ENCODE data around the gene CCDC71L.
"Not testable (repeated sequence)": the region's sequence is repeated elsewhere in the genome, so short reads cannot be mapped to it uniquely, and the experiment has no call there.

The CCDC71L gene

GRCh38 chr7:106660862-106661720 lies at the start of gene CCDC71L:
CCDC71L (minus strand) TSS chr7:106661158; CDS start chr7:106660896, 262 bp downstream.
- peak; percentile 93 for DNase-seq

- DNase-seq, result not testable (repeated sequence)
Measured at GRCh38 chr7:106709604-106710003, 48.6 kb upstream of the CCDC71L start.

- peak in 1 of 2 donors; percentile 6 for DNase-seq
Measured at GRCh38 chr7:106704000-106704840, 43.3 kb upstream of the CCDC71L start.

DNA sequence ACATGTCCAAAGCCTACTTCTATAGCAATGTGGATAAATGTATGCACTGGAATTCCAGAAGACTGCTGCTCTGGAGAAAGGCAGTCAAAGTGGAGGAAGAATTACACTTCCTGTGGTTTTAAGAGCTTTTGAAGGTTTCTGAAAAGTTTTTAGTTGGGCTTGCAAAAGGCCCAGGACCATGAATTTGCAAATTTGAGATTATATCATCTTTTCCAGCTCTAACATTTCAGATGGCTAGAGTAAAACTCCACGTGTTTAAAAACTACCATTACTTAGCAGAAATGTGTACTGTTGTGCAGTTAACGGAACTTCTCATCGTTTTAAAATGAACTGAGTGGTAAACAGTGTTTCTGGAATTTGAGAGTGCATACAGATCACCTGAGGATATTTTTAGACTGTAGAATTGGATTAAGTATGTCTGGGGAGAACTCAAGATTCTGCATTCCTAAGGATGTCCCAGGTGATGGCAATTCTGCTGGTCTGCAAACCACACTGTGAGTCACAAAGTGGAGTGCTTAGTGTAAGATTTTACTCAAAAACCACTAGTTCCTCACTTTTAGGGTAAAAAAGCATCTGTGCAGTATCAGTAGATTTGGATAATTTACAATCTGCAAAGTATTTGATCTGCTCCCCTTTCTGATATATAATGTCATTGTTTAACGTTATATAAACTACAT lies 32.9 kb upstream of the CCDC71L start:
- DNase-seq, result no peak

DNA sequence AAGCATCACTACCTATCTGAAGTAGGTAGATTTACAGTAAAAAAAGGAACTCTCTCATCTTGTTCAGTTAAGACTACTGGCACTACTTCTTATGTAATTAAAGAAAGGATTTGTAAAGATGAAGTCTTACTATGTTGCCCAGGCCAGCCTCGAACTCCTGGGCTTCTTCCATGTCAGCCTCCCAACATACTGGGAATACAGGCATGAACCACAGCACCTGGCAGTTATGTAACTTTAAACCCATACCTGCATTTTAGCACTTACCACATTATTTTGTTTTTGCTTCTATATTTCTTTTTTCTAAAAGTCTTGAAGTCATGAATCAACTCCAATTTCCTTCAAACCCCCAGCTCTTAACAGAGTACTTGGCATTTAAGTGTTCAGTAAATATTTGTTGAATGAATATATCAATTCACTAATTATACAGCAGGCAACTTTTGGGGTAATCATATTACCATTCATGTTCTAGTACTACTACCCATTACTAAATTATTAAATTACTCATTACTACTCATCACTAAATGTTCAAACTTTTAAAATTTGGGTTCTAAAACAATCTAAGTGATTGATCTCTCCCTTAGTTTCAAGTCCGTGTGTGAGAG lies 31.6 kb upstream of the CCDC71L start:
- DNase-seq, result no peak

DNA sequence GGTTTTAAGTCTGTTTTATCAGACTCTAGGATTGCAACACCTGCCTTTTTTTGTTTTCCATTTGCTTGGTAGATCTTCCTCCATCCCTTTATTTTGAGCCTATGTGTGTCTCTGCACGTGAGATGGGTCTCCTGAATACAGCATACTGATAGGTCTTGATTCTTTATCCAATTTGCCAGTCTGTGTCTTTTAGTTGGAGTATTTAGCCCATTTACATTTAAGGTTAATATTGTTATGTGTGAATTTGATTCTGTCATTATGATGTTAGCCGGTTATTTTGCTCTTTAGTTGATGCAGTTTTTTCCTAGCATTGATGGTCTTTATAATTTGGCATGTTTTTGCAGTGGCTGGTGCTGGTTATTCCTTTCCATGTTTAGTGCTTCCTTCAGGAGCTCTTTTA lies 27.2 kb upstream of the CCDC71L start:
- not testable (repeated sequence) for DNase-seq

DNA sequence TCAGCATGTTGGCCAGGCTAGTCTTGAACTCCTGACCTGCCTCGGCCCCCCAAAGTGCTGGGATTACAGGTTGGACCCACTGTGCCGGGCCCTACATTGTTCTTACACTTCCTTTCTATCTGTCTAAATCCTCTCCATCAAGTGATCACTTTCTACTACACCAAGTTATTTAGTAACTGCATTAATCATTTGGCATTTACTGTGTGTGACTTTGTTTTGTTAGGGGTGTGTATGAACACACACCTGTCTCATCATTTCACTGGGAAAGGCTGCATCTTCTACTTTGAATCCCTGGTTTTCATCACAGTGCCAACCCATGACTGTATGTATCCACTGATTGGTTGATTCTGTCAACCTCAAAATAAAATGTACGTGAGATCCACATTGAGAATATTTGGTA lies 23.0 kb upstream of the CCDC71L start:
- no peak for DNase-seq

DNA sequence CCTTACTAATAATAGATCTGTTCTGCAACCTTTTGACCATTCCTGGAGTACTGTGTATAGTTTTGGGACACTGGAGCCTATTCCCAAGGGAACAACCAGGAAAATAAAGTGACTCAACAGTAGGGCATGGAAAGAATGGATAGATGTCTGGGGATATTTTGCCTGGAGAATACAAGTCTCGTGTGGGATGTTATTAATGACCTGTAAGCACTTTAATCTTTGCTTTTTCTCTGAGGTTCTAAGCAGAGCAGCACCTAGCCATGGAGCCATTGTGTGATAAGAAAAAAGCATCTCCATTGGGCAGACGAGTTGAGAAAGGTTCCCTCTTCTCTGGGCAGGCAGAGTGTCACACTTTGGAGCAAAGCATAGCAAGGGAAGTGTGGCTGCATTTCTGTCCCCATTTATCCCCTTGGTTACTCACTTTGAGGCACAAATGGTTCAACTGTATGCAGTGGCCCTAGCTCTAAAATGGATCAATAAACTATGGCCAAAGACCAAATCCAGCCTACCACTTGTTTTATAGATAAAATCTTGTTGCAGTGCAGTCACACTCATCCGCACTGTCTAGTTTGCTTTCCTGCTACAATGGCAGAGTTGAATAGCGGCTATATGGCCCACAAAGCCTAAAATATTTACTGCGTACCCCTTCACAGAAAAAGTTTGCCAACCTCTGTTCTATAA lies 21.0 kb upstream of the CCDC71L start:
- no peak for DNase-seq

GRCh38 chr7:106679153-106679931 lies 18.4 kb upstream of the CCDC71L start:
- DNase-seq, result no peak

DNA sequence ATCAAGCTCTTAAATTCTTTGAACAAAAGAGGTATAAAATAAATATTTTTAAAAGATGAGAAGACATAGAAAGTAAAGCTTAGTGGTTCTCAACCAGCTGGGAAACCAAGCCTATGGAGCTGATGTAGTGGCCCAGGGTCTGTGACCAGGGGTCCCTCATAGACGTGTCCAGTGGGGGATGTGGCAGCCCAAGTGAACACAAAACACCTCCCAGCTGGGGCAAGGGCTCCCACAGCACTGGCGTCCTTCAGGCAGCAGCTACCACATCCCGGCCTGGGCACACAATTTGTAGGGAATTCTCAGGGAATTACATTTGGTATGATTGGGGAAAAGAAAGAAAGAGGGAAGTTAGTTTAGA lies 17.8 kb upstream of the CCDC71L start:
- no peak for DNase-seq

- DNase-seq, result not testable (repeated sequence)
Measured at GRCh38 chr7:106676506-106676905, 15.5 kb upstream of the CCDC71L start.

DNA sequence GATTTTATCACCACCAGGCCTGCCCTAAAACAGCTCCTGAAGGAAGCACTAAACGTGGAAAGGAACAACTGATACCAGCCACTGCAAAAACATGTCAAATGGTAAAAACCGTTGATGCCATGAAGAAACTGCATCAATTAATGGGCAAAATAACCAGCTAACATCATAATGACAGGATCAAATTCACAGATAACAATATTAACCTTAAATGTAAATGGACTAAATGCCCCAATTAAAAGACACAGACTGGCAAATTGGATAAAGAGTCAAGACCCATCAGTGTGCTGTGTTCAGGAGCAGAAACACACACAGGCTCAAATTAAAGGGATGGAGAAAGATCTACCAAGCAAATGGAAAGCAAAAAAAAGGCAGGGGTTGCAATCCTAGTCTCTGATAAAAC lies 12.7 kb upstream of the CCDC71L start:
- not testable (repeated sequence) for DNase-seq

GRCh38 chr7:106671930-106672329 lies 11.0 kb upstream of the CCDC71L start:
- not testable (repeated sequence) for DNase-seq

DNA sequence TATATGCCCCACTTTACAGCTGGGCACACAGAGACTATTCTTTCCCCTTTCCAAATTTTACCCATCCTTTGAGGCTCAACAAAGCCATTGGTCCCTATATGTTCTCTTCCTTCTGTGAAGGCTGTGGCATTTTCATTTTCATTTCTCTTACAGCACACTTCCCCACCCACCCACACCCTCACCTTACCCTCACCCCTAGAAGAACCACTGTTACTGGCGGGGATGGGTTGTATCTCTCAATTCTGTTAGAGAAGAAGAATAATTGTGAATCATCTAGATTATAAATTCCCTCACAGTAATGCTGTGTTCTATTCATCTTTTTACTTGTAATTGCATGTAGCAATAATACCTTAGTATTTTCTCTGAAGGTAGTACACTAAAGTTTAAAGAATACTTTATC lies 10.2 kb upstream of the CCDC71L start:
- DNase-seq, result no peak

DNA sequence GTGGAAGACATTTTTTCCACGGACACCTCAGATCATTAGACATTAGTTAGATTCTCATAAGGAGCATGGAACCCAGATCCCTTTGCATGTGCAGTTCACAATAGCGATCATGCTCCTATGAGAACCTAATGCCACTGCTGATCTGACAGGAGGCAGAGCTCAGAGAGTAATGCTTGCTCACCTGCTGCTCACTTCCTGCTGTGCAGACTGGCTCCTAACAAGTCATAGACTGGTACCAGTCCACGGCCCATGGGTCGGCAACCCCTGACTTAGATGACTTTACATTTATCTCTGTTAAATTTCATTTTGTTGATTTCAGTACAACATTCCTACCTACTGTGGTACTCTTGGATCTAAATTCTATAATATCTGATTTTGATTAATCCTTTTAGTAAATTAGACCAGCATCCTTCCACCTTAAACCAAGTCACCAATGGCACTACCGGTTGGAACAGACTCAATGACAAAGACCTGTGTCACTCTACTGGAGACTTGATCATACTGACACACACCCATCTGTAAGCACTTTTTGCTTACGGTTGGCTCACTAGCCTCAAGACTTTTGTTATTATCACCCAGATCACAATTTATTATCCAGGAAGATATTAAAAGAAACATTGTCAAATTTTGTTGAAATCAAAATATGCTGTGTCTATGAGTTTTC lies 8.0 kb upstream of the CCDC71L start:
- no peak for DNase-seq

DNA sequence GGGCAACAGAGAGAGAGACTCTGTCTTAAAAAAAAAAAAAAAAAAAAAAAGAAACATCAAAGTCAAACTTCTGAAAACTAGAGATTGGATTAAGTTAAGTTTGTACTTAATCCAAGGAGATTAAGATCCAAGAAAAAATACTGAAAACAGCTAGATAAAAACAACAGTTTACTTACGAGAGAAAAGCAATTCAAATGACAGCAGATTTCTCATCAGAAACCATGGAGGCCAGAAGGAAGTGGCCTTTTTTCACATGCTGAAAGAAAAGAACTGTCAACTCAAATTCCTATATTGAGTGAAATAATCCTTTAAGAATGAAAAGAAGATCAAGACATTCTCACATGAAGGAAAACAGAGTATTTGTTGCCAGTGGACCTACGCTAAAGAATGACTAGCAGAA lies 5.4 kb upstream of the CCDC71L start:
- DNase-seq, result no peak

DNA sequence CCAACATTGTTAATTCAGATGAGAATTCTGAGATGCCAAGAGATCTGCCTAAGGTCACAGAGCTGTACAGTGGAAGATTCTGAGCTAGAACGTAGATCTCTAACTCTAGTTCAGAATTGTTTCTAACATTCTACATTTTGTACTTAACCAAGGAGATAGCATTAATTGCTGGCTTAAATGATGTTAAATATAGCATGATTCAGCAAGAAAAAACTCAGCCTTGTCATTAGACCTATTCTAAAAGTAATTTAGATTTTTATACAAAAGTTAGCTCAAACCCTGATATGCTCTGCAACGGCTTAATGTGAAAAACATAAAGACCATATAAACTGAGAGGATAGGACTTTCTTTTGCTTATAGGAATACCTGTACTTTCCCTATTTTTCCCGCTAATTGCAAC lies 3.4 kb upstream of the CCDC71L start:
- DNase-seq, result no peak

- peak; percentile 86 to 88 for DNase-seq
Measured at GRCh38 chr7:106659963-106660861, 746 bp downstream of the CCDC71L start.

DNA sequence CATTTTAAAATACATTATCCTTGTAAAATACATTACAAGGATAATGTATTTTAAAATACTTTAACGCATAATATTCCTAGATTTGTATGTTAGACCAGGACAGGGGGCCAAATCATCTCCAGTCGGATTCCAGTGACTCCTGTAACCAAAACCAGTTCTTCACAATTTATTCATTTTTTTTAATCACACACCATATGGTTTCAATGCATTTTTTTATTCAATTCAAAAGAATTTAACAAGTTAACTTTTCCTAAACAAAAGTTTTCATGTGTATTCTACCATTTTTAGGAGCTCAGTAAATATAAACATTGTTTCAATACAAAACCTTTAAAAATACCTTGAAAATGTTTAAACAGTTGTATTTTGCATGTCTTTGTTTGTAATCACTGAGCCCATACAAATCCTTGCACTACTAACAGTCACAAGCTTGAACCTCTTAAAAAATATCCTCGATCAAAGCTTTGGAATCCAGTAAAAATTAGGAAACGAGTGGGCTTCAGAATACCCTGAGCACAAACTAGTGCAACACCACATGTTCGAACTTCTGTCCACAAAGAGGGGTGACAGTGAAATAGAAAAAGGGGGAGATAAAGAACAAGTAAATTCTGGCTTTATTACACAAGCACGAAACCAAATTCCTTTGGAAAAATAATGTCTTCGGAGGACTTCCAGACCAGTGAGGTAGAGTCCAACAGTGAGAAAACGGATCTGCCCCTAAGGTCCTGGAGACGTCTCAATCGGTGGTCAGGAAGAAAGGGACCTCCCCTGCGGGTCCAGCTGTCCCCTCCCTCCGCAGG lies 1.6 kb downstream of the CCDC71L start:
- DNase-seq, result no peak
